K562 (cell line): ENCODE measurements around the gene DRAXIN. TPM values are rescaled to one million over a fixed set of nuclear protein-coding genes. Genes with fewer than 3 reads are reported as not detected.

Source experiments
- ATAC-seq: fragments of 200-7000 bp; cut with Tn5 transposase; 3 replicates; pipeline ENCODE4 v1.9.1; 2020; ENCODE audit warnings: moderate library complexity
- BruUV-seq: library from RNA; stranded (reverse); fragments of 400-500 nt; replicated peaks from 2 replicates; lab custom pipeline; 2021; lab: Mats Ljungman, UMichigan
- CTCF ChIA-PET: fragments of 300-600 bp; formaldehyde crosslinking; extraction: SDS; loops from one replicate; lab custom pipeline; 2021; ENCODE audit warnings: low intra/inter-chr PET ratio; lab: Yijun Ruan, JAX
- POLR2A ChIA-PET: fragments of 300-600, 350-650 bp; sonication (Branson Sonifier 250); formaldehyde crosslinking; extraction: SDS; loops from one replicate; lab custom pipeline; 2021; ENCODE audit warnings: antibody characterized with exemption, inconsistent platforms; lab: Yijun Ruan, JAX
- DNase-seq, 4 experiments: peaks; one replicate each; pipeline versions ENCODE4 v3.0.0 to v3.0.0-alpha.2; 2011 to 2018; ENCODE audit warnings: low spot score in 3 of 4, mixed read lengths in 3 of 4; ENCODE audit errors: extremely low read depth in 1 of 4
- FAIRE-seq: peaks from 2 replicates; lab custom pipeline; 2011; peaks lifted over from hg19 to GRCh38; lab: Jason Lieb, UNC
- H2AFZ ChIP-seq: 2 replicates; pipeline ENCODE4 v1.6.0; 2011; ENCODE audit warnings: low read depth, low read length, control low read depth, inconsistent platforms
- H3K27ac ChIP-seq: fragments of 200-600 bp; 3 replicates; pipeline ENCODE4 v1.8.0; 2011; ENCODE audit warnings: low read depth, mild to moderate bottlenecking, control low read depth, inconsistent platforms, low read length, moderate library complexity, mixed read lengths; ENCODE audit errors: extremely low read depth
- H3K27me3 ChIP-seq, 2 experiments: fragments of 300-600 bp in 1 of 2; 2 replicates in 1 of 2; 3 replicates in 1 of 2; pipeline versions ENCODE4 v1.6.0 to v1.8.0; 2011; ENCODE audit warnings: inconsistent platforms in 2 of 2, low read length in 2 of 2, mild to moderate bottlenecking in 1 of 2, mixed read lengths in 1 of 2, moderate library complexity in 1 of 2; ENCODE audit not compliant: control insufficient read depth in 2 of 2, insufficient read depth in 2 of 2
- H3K36me3 ChIP-seq: fragments of 300-600 bp; 3 replicates; pipeline ENCODE4 v1.8.0; 2011; ENCODE audit warnings: mild to moderate bottlenecking, low read length, inconsistent platforms; ENCODE audit not compliant: control insufficient read depth, insufficient read depth
- H3K4me1 ChIP-seq, 2 experiments: fragments of 200-600 bp in 1 of 2; replicated peaks in 1 of 2; 2 replicates in 1 of 2; 3 replicates in 1 of 2; pipeline versions ENCODE4 v1.5.1 to v1.8.0; 2011; ENCODE audit warnings: inconsistent platforms in 2 of 2, low read length in 2 of 2, mild to moderate bottlenecking in 1 of 2, mixed read lengths in 1 of 2, moderate library complexity in 1 of 2; ENCODE audit not compliant: control insufficient read depth in 2 of 2, insufficient read depth in 2 of 2
- H3K4me2 ChIP-seq: 2 replicates; pipeline ENCODE4 v1.6.1; 2011; ENCODE audit warnings: low read length, control low read depth, inconsistent platforms, mixed read lengths; ENCODE audit not compliant: insufficient read depth
- H3K4me3 ChIP-seq: fragments of 200-600 bp; sonication (generic), shearing (Covaris generic); 2 replicates; pipeline ENCODE4 v1.5.1; 2016; ENCODE audit warnings: control low read depth, inconsistent platforms
- H3K79me2 ChIP-seq: fragments of 200-600 bp; 3 replicates; pipeline ENCODE4 v1.8.0; 2011; ENCODE audit warnings: low read length, inconsistent platforms; ENCODE audit not compliant: control insufficient read depth, insufficient read depth
- H3K9ac ChIP-seq, 2 experiments: 2 replicates each; pipeline versions ENCODE4 v1.6.0 to v1.6.1; 2011; ENCODE audit warnings: low read depth in 2 of 2, low read length in 2 of 2, control low read depth in 1 of 2, inconsistent platforms in 1 of 2, mild to moderate bottlenecking in 1 of 2, mixed read lengths in 1 of 2; ENCODE audit not compliant: insufficient read depth in 1 of 2
- H3K9me1 ChIP-seq: one replicate; pipeline ENCODE4 v1.6.0; 2011; ENCODE audit warnings: inconsistent platforms, mild to moderate bottlenecking, low read length, moderate library complexity; ENCODE audit not compliant: control insufficient read depth, insufficient read depth
- H3K9me3 ChIP-seq: replicated peaks from 2 replicates; pipeline ENCODE4 v1.5.1; 2011; ENCODE audit warnings: low read depth, low read length, inconsistent platforms; ENCODE audit not compliant: control insufficient read depth, insufficient read depth
- H4K20me1 ChIP-seq: replicated peaks from 2 replicates; pipeline ENCODE4 v1.6.1; 2011; ENCODE audit warnings: low read length, inconsistent platforms, mixed read lengths; ENCODE audit not compliant: control insufficient read depth, insufficient read depth
- U2AF2 ChIP-seq: fragments of 200-400 bp; formaldehyde crosslinking; optimal IDR thresholded peaks from 2 replicates; pipeline ENCODE3; 2017; ENCODE audit warnings: low read depth, mild to moderate bottlenecking, low read length
- ZNF785 ChIP-seq: fragments of 250-450 bp; sonication (Bioruptor Pico); IDR thresholded peaks from 2 replicates; pipeline ENCODE4 v1.4.0; 2020; ENCODE audit warnings: mild to moderate bottlenecking
- WGBS: fragments of 100-300 bp; shearing (Covaris generic); methylation state at CpG from one replicate; pipeline ENCODE4 v1.1.6; 2016; ENCODE audit warnings: low coverage, mixed read lengths; ENCODE audit not compliant: insufficient coverage; ENCODE audit errors: missing lambda C conversion rate; 5-methylcytosine and 5-hydroxymethylcytosine counted together
- in situ Hi-C: fragments of 300-500 bp; cut with MboI; formaldehyde crosslinking; loops from 4 replicates; pipeline ENCODE4 v1.15.0; 2018; ENCODE audit warnings: inconsistent platforms, mixed read lengths
- intact Hi-C: fragments of 100-400 bp; cut with micrococcal nuclease; formaldehyde crosslinking; loops from 2 replicates; pipeline ENCODE4 v1.14.2; 2022
- polyA plus RNA-seq, 8 experiments: library from polyadenylated mRNA; depleted of rRNA in 4 of 8; stranded (reverse) in 5 of 8; unstranded in 3 of 8; fragments of >200 nt; fragmentation: Nextera tagmentation in 2 of 8; fragmentation: Illumina TruSeq in 1 of 8; extraction: Ambion mirVana in 2 of 8; extraction: Trizol in 1 of 8; gene quantifications; 2 replicates each; pipeline versions ENCODE4 v1.2.1 to v1.2.3, GENCODE V29; 2011 to 2014; ENCODE audit warnings: inconsistent platforms in 1 of 8, missing spikeins in 1 of 8
- total RNA-seq, 7 experiments: library from RNA; depleted of rRNA in 6 of 7; stranded (reverse); fragments of >200 nt in 6 of 7; fragmentation: Illumina TruSeq in 2 of 7; extraction: Trizol in 2 of 7; gene quantifications; 2 replicates each; pipeline versions ENCODE4 v1.2.1 to v1.2.3, GENCODE V29; 2011 to 2021; ENCODE audit warnings: low replicate concordance in 1 of 7
- TF ChIP-seq, protein P1 (sequence below): sonication (generic); formaldehyde crosslinking; IDR thresholded peaks from 2 replicates; pipeline ENCODE4 v1.8.0; 2022; ENCODE audit warnings: mild to moderate bottlenecking, low read depth, missing genetic modification reagents
- TF ChIP-seq, protein P2 (sequence below): sonication (generic); formaldehyde crosslinking; IDR thresholded peaks from 2 replicates; pipeline ENCODE4 v1.8.0; 2023; ENCODE audit warnings: missing genetic modification reagents, mild to moderate bottlenecking, borderline replicate concordance

DRAXIN gene
- total and polyA plus RNA-seq, 9 of the 15 experiments (the other 6 are each of a cell fraction or from before 2014, with no cell fraction given), result 0.01 to 0.04 (median 0.01) TPM; not detected in 6

- H3K9ac ChIP-seq, result peak overlapping the region in 1 of 2 experiments; percentile 39; a peak in 1 of 4 replicates
- intact Hi-C loops, result no loop called here
- no peak for ATAC-seq
These were observed 45.2 kb upstream of the DRAXIN start for GRCh38 chr1:11646317-11646716.

More at GRCh38 chr1:11646317-11646716, 45.2 kb upstream of the DRAXIN start:
- Histone ChIP-seq H2AFZ (no peak overlapping the region), H3K4me3 (no peak overlapping the region), H3K4me2 (no peak overlapping the region)
- no TSS peak for BruUV-seq
- no peak for TF ChIP-seq U2AF2
- TF ChIP-seq, protein P1, sequence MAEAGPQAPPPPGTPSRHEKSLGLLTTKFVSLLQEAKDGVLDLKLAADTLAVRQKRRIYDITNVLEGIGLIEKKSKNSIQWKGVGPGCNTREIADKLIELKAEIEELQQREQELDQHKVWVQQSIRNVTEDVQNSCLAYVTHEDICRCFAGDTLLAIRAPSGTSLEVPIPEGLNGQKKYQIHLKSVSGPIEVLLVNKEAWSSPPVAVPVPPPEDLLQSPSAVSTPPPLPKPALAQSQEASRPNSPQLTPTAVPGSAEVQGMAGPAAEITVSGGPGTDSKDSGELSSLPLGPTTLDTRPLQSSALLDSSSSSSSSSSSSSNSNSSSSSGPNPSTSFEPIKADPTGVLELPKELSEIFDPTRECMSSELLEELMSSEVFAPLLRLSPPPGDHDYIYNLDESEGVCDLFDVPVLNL (CRISPR knock-in tag), result no peak
- TF ChIP-seq ZNF785, result no peak
- TF ChIP-seq, protein P2, sequence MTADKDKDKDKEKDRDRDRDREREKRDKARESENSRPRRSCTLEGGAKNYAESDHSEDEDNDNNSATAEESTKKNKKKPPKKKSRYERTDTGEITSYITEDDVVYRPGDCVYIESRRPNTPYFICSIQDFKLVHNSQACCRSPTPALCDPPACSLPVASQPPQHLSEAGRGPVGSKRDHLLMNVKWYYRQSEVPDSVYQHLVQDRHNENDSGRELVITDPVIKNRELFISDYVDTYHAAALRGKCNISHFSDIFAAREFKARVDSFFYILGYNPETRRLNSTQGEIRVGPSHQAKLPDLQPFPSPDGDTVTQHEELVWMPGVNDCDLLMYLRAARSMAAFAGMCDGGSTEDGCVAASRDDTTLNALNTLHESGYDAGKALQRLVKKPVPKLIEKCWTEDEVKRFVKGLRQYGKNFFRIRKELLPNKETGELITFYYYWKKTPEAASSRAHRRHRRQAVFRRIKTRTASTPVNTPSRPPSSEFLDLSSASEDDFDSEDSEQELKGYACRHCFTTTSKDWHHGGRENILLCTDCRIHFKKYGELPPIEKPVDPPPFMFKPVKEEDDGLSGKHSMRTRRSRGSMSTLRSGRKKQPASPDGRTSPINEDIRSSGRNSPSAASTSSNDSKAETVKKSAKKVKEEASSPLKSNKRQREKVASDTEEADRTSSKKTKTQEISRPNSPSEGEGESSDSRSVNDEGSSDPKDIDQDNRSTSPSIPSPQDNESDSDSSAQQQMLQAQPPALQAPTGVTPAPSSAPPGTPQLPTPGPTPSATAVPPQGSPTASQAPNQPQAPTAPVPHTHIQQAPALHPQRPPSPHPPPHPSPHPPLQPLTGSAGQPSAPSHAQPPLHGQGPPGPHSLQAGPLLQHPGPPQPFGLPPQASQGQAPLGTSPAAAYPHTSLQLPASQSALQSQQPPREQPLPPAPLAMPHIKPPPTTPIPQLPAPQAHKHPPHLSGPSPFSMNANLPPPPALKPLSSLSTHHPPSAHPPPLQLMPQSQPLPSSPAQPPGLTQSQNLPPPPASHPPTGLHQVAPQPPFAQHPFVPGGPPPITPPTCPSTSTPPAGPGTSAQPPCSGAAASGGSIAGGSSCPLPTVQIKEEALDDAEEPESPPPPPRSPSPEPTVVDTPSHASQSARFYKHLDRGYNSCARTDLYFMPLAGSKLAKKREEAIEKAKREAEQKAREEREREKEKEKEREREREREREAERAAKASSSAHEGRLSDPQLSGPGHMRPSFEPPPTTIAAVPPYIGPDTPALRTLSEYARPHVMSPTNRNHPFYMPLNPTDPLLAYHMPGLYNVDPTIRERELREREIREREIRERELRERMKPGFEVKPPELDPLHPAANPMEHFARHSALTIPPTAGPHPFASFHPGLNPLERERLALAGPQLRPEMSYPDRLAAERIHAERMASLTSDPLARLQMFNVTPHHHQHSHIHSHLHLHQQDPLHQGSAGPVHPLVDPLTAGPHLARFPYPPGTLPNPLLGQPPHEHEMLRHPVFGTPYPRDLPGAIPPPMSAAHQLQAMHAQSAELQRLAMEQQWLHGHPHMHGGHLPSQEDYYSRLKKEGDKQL, result no peak
- TF ChIP-seq, all 486 proteins: peak for 0
- no peaks in the 10 kb centered on the region for H3K9me3 ChIP-seq
- H3K9me1 ChIP-seq, result no peaks in the 10 kb centered on the region
- peaks cover 2% of the 10 kb centered on the region; the same call in 1 of the 2 replicates for H4K20me1 ChIP-seq
- H3K79me2 ChIP-seq, result no peaks in the 10 kb centered on the region
- in situ Hi-C loops, result no loop called here
- no peak overlapping the region for H3K27ac ChIP-seq
- 25% methylated on average over 9 of the region's 9 CpGs for WGBS
- DNase-seq (no peak), FAIRE-seq (no peak)
- ChIA-PET CTCF (interaction anchor here (3.7 kb wide), 1 partner anchor 608 kb away, joined by 19 read pairs; no protein-coding TSS in a partner anchor), POLR2A (interaction anchor here (1.0 to 1.3 kb wide), 3 partner anchors 78 to 608 kb away, joined by 3 to 6 read pairs (median 4); no protein-coding TSS in a partner anchor)
- no peaks in the 10 kb centered on the region for H3K36me3 ChIP-seq
- peaks cover 0 to 10% of the 10 kb centered on the region in 2 experiments; a peak in 3 of 5 replicates for H3K27me3 ChIP-seq
- peaks cover 15 to 40% of the 10 kb centered on the region in 2 experiments; a peak in 4 of 5 replicates for H3K4me1 ChIP-seq
